GM04503 (cell line): Measurements from ENCODE around the gene RIF1.

Source experiments
- DNase-seq: peaks from one replicate; pipeline ENCODE4 v3.0.0-alpha.2; 2012; ENCODE audit warnings: low read depth

The RIF1 gene

GRCh38 chr2:151523850-151524249, 114.1 kb downstream of the RIF1 start:
- DNase-seq = no peak

GRCh38 chr2:151525821-151526373, 116.2 kb downstream of the RIF1 start:
- no peak for DNase-seq

- DNase-seq = no peak
These were observed 116.9 kb downstream of the RIF1 start for GRCh38 chr2:151526572-151527090.
